GM12878 (cell line): ENCODE results near the gene RNF13. TPM values are rescaled to one million over a fixed set of nuclear protein-coding genes. Genes with fewer than 3 reads are reported as not detected.

Experiments used
- ATAC-seq: fragments of 200-7000 bp; cut with Tn5 transposase; 3 replicates; pipeline ENCODE4 v1.9.1; 2020; ENCODE audit warnings: mild to moderate bottlenecking, moderate library complexity
- BruUV-seq: library from RNA; stranded (reverse); fragments of 400-500 nt; replicated peaks from 2 replicates; lab custom pipeline; 2021; lab: Mats Ljungman, UMichigan
- CTCF ChIA-PET: fragments of 300-600 bp; sonication (Branson Sonifier 250); formaldehyde crosslinking; extraction: SDS; loops from one replicate; lab custom pipeline; 2021; ENCODE audit warnings: inconsistent platforms; lab: Yijun Ruan, JAX
- POLR2A ChIA-PET: fragments of 350-600 bp; formaldehyde crosslinking; extraction: SDS; loops from one replicate; lab custom pipeline; 2021; ENCODE audit warnings: inconsistent platforms; lab: Charles Lee
- RAD21 ChIA-PET: fragments of 300-600 bp; sonication (Branson Sonifier 250); formaldehyde crosslinking; loops from one replicate; lab custom pipeline; 2023; ENCODE audit warnings: antibody characterized with exemption; ENCODE audit not compliant: unreplicated experiment; lab: Charles Lee
- SMC1A ChIA-PET: fragments of 300-600 bp; sonication (Branson Sonifier 250); formaldehyde crosslinking; loops from one replicate; lab custom pipeline; 2023; ENCODE audit not compliant: unreplicated experiment, uncharacterized antibody; lab: Charles Lee
- DNase-seq: peaks from one replicate; pipeline ENCODE4 v3.0.0-alpha.2; 2011; ENCODE audit warnings: low read depth, low spot score
- FAIRE-seq: peaks from 3 replicates; lab custom pipeline; 2011; peaks lifted over from hg19 to GRCh38; lab: Jason Lieb, UNC
- H2AFZ ChIP-seq: 2 replicates; pipeline ENCODE4 v1.6.0; 2011; ENCODE audit warnings: low read depth, low read length, control low read depth; ENCODE audit not compliant: control insufficient read depth
- H3K27ac ChIP-seq: 2 replicates; pipeline ENCODE4 v1.5.1; 2011; ENCODE audit warnings: control low read depth; ENCODE audit not compliant: control insufficient read depth, insufficient read depth
- H3K27me3 ChIP-seq, 2 experiments: replicated peaks in 1 of 2; 2 replicates each; pipeline versions ENCODE4 v1.6.0 to v1.6.1; 2011; ENCODE audit warnings: low read length in 1 of 2; ENCODE audit not compliant: control insufficient read depth in 2 of 2, insufficient read depth in 2 of 2
- H3K36me3 ChIP-seq, 2 experiments: 2 replicates each; pipeline ENCODE4 v1.5.1; 2011; ENCODE audit warnings: low read length in 1 of 2; ENCODE audit not compliant: control insufficient read depth in 2 of 2, insufficient read depth in 2 of 2
- H3K4me1 ChIP-seq: 2 replicates; pipeline ENCODE4 v1.6.1; 2011; ENCODE audit warnings: mild to moderate bottlenecking, low read length, moderate library complexity, mixed read lengths; ENCODE audit not compliant: control insufficient read depth, insufficient read depth
- H3K4me2 ChIP-seq: 2 replicates; pipeline ENCODE4 v1.6.0; 2011; ENCODE audit warnings: control low read depth; ENCODE audit not compliant: control insufficient read depth, insufficient read depth
- H3K4me3 ChIP-seq: fragments of 200-600 bp; sonication (generic); 2 replicates; pipeline ENCODE4 v1.5.1; 2016
- H3K79me2 ChIP-seq: 2 replicates; pipeline ENCODE4 v1.6.0; 2011; ENCODE audit warnings: low read length; ENCODE audit not compliant: control insufficient read depth, insufficient read depth
- H3K9ac ChIP-seq: 2 replicates; pipeline ENCODE4 v1.8.0; 2011; ENCODE audit warnings: low read length, control low read depth, mixed read lengths; ENCODE audit not compliant: control insufficient read depth, insufficient read depth
- H3K9me3 ChIP-seq: replicated peaks from 3 replicates; pipeline ENCODE4 v1.5.1; 2011; ENCODE audit warnings: mild to moderate bottlenecking, low read length; ENCODE audit not compliant: control insufficient read depth, insufficient read depth
- H4K20me1 ChIP-seq: 2 replicates; pipeline ENCODE4 v1.6.0; 2011; ENCODE audit not compliant: control insufficient read depth, insufficient read depth
- ASH2L ChIP-seq: fragments of 300-600, 200-600 bp; sonication (generic); IDR thresholded peaks from 2 replicates; pipeline ENCODE4 v1.6.1; 2017; ENCODE audit warnings: low read depth, mild to moderate bottlenecking, borderline replicate concordance
- CBFB ChIP-seq: IDR thresholded peaks from 2 replicates; pipeline ENCODE4 v1.6.1; 2016; ENCODE audit warnings: antibody characterized with exemption, low read depth
- CREB1 ChIP-seq: IDR thresholded peaks from 2 replicates; pipeline ENCODE4 v1.6.1; 2012; ENCODE audit warnings: low read depth, mild to moderate bottlenecking, inconsistent platforms
- DPF2 ChIP-seq: fragments of 450-650 bp; IDR thresholded peaks from 2 replicates; pipeline ENCODE4 v1.6.1; 2017; ENCODE audit warnings: mild to moderate bottlenecking
- FOXM1 ChIP-seq: IDR thresholded peaks from 2 replicates; pipeline ENCODE4 v1.6.1; 2012; ENCODE audit warnings: low read depth, mild to moderate bottlenecking, inconsistent platforms, low read length, moderate library complexity
- KDM1A ChIP-seq: fragments of 200-600 bp; sonication (generic); IDR thresholded peaks from 2 replicates; pipeline ENCODE4 v1.6.1; 2016; ENCODE audit warnings: borderline replicate concordance
- MEF2B ChIP-seq: fragments of 450-650 bp; IDR thresholded peaks from 2 replicates; pipeline ENCODE4 v1.6.1; 2018; ENCODE audit warnings: mild to moderate bottlenecking, moderate library complexity; ENCODE audit not compliant: partially characterized antibody, poor library complexity, severe bottlenecking
- NR2F1 ChIP-seq: fragments of 450-650 bp; conservative IDR thresholded peaks from 2 replicates; pipeline ENCODE4 v1.6.1; 2017; ENCODE audit warnings: mild to moderate bottlenecking
- RUNX3 ChIP-seq: IDR thresholded peaks from 2 replicates; pipeline ENCODE4 v1.6.1; 2012; ENCODE audit warnings: low read length, inconsistent platforms
- SMARCA5 ChIP-seq: fragments of 450-650 bp; IDR thresholded peaks from 2 replicates; pipeline ENCODE4 v1.6.1; 2017; ENCODE audit warnings: mild to moderate bottlenecking
- SRF ChIP-seq, 2 experiments: IDR thresholded peaks; 2 replicates each; pipeline ENCODE4 v1.6.1; 2011; ENCODE audit warnings: low read depth in 2 of 2, low read length in 2 of 2, mild to moderate bottlenecking in 1 of 2, moderate library complexity in 1 of 2
- WRNIP1 ChIP-seq: IDR thresholded peaks from 2 replicates; pipeline ENCODE4 v1.6.1; 2011; ENCODE audit warnings: low read depth, low read length, improper control_type of control experiment, borderline replicate concordance
- WGBS: methylation state at CpG from one replicate; pipeline ENCODE4 v1.1.6; 2016; ENCODE audit warnings: low lambda C conversion rate; ENCODE audit not compliant: insufficient replicate concordance, insufficient coverage; ENCODE audit errors: missing lambda C conversion rate; 5-methylcytosine and 5-hydroxymethylcytosine counted together
- in situ Hi-C: fragments of 300-500 bp; cut with MboI; formaldehyde crosslinking; loops from 9 replicates; pipeline ENCODE4 v1.14.3; 2018; ENCODE audit warnings: mixed read lengths
- intact Hi-C: fragments of 100-400 bp; cut with micrococcal nuclease; formaldehyde crosslinking; loops from one replicate; pipeline ENCODE4 v1.14.2; 2022; ENCODE audit not compliant: unreplicated experiment
- polyA plus RNA-seq, 11 experiments: library from polyadenylated mRNA; depleted of rRNA in 4 of 11; unstranded in 6 of 11; stranded (reverse) in 5 of 11; fragments of >200 nt; fragmentation: Nextera tagmentation in 4 of 11; fragmentation: Illumina TruSeq in 1 of 11; extraction: Ambion mirVana in 4 of 11; extraction: Trizol in 1 of 11; gene quantifications; 1 replicate in 1 of 11; 2 replicates in 10 of 11; pipeline versions ENCODE4 v1.2.1 to v1.2.3, GENCODE V29; 2011 to 2016; ENCODE audit warnings: inconsistent platforms in 2 of 11, missing spikeins in 2 of 11, low read depth in 1 of 11
- total RNA-seq, 4 experiments: library from RNA; depleted of rRNA in 3 of 4; stranded (reverse); fragments of >200 nt in 3 of 4; fragmentation: Illumina TruSeq in 1 of 4; extraction: Trizol in 1 of 4; gene quantifications; 2 replicates each; pipeline versions ENCODE4 v1.2.1 to v1.2.3, GENCODE V29; 2013 to 2021
- TF ChIP-seq, protein P1 (sequence below): fragments of 150-350 bp; IDR thresholded peaks from 2 replicates; pipeline ENCODE4 v1.6.1; 2016; ENCODE audit warnings: low read depth, low read length
- TF ChIP-seq, protein P2 (sequence below): IDR thresholded peaks from 2 replicates; pipeline ENCODE4 v1.6.1; 2012; ENCODE audit warnings: low read length, inconsistent platforms

The RNF13 gene
- total and polyA plus RNA-seq, 10 of the 15 experiments (the other 5 are each of a cell fraction or from before 2014, with no cell fraction given): 18.9 to 73.4 (median 36.7) TPM

DNA sequence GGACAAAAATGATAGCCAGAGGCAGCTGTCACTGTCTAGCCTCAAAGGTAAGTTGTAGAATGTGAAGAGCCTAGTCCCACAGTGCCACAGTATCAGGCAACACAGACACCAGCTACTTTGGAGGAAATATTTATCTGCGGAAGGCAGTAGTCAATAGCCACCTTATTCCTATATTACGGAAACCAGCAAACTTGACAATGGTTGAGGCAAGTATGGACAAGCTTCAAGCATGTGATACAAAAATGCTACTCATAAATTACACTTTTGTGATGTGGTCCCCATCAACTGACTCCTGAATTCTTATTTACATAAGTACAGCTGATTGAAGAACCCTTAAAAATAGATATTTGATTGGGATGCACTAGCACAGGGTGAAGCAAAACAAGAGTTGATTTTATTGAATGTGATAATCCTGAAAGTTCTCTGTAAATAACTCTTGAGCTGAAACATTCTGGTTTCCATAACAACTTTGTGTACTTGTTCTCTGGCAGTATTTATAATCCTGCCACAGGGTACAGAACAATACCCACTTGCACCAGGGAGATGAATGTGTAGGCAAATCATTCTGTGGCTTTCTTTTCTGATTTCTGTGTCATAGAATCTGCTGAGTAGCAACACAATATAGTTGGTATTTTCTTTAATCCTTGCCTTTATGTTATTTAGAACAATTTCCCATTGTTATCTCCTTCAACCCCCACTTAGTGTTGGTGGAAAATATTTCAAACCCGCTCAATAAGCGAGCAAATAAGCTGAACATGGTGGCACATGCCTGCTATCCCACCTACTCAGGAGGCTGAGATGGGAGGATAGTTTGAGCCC is 20.4 kb upstream of the RNF13 start, which contains the start of gene ANKUB1:
Gene ANKUB1 (minus strand): TSS at position 103 of the 819 bp plus-strand sequence. CDS start 188 bp downstream, outside the sequence.
- H3K36me3 ChIP-seq: no peaks in the 10 kb centered on the region
- ChIA-PET SMC1A (interaction anchor here (0.8 to 2.6 kb wide), 2 partner anchors 16 to 21 kb away, joined by 4 to 6 read pairs; no protein-coding TSS in a partner anchor), CTCF (interaction anchor here (0.7 to 2.0 kb wide), 3 partner anchors 16 to 302 kb away, joined by 3 to 15 read pairs (median 4); no protein-coding TSS in a partner anchor), POLR2A (no interaction called here), RAD21 (interaction anchor here (1.5 kb wide), 1 partner anchor 15 kb away, joined by 5 read pairs; no protein-coding TSS in a partner anchor)
- H3K9ac ChIP-seq: no peak within 1 kb of the TSS
- FAIRE-seq: no peak
- no peak for DNase-seq
- in situ Hi-C loops (no loop called here), intact Hi-C loops (no loop called here)
- H3K27ac ChIP-seq: no peak within 1 kb of the TSS
- H3K4me1 ChIP-seq: no peaks in the 10 kb centered on the region
- no TSS peak for BruUV-seq
- no peak for ATAC-seq
- no peaks in the 10 kb centered on the region for H3K9me3 ChIP-seq
- H3K4me3 ChIP-seq: no peak within 1 kb of the TSS
- no peak within 1 kb of the TSS for H2AFZ ChIP-seq
- WGBS: 55% methylated on average over 4 of the region's 4 CpGs
- peaks cover 0 to 4% of the 10 kb centered on the region in 2 experiments; a peak in 1 of 4 replicates for H3K27me3 ChIP-seq
- no peak for TF ChIP-seq SMARCA5
- TF ChIP-seq, protein P1, sequence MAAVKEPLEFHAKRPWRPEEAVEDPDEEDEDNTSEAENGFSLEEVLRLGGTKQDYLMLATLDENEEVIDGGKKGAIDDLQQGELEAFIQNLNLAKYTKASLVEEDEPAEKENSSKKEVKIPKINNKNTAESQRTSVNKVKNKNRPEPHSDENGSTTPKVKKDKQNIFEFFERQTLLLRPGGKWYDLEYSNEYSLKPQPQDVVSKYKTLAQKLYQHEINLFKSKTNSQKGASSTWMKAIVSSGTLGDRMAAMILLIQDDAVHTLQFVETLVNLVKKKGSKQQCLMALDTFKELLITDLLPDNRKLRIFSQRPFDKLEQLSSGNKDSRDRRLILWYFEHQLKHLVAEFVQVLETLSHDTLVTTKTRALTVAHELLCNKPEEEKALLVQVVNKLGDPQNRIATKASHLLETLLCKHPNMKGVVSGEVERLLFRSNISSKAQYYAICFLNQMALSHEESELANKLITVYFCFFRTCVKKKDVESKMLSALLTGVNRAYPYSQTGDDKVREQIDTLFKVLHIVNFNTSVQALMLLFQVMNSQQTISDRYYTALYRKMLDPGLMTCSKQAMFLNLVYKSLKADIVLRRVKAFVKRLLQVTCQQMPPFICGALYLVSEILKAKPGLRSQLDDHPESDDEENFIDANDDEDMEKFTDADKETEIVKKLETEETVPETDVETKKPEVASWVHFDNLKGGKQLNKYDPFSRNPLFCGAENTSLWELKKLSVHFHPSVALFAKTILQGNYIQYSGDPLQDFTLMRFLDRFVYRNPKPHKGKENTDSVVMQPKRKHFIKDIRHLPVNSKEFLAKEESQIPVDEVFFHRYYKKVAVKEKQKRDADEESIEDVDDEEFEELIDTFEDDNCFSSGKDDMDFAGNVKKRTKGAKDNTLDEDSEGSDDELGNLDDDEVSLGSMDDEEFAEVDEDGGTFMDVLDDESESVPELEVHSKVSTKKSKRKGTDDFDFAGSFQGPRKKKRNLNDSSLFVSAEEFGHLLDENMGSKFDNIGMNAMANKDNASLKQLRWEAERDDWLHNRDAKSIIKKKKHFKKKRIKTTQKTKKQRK: no peak
- TF ChIP-seq ASH2L: no peak
- no peak for TF ChIP-seq DPF2
- no peak for TF ChIP-seq WRNIP1
- no peak for TF ChIP-seq CBFB
- TF ChIP-seq KDM1A: no peak
- no peak for TF ChIP-seq NR2F1
- TF ChIP-seq FOXM1: no peak
- no peak for TF ChIP-seq MEF2B
- TF ChIP-seq, protein P2, sequence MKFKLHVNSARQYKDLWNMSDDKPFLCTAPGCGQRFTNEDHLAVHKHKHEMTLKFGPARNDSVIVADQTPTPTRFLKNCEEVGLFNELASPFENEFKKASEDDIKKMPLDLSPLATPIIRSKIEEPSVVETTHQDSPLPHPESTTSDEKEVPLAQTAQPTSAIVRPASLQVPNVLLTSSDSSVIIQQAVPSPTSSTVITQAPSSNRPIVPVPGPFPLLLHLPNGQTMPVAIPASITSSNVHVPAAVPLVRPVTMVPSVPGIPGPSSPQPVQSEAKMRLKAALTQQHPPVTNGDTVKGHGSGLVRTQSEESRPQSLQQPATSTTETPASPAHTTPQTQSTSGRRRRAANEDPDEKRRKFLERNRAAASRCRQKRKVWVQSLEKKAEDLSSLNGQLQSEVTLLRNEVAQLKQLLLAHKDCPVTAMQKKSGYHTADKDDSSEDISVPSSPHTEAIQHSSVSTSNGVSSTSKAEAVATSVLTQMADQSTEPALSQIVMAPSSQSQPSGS: no peak
- TF ChIP-seq SRF (IDR thresholded peaks at IDR 0.05; ENCODE audit: low read depth in 2 of 2, low read length in 2 of 2): no peak
- TF ChIP-seq CREB1: no peak
- no peak for TF ChIP-seq RUNX3
- no peak within 1 kb of the TSS for H3K4me2 ChIP-seq
- H3K79me2 ChIP-seq: no peaks in the 10 kb centered on the region
- no peaks in the 10 kb centered on the region for H4K20me1 ChIP-seq
